ENCODE measurements around the gene ECSIT. TPM values are rescaled to one million over a fixed set of nuclear protein-coding genes. Genes with fewer than 3 reads are reported as not detected.

The ECSIT gene
- total RNA-seq, 2 experiments from 2014 or later, result 34.7 to 37.1 TPM

Small RNAs within 50 kb of the gene (microRNA-seq; reads per million reads assigned to microRNA genes)
- not detected for gene MIR7974

Other genes with a start within 250 kb of the ECSIT start
- not detected for gene TSPAN16, start 233.0 kb downstream of the ECSIT start, total RNA-seq
- gene RAB3D, start 189.5 kb downstream of the ECSIT start, total RNA-seq, result 10 to 100 TPM; 10.1 to 11.8 TPM
- 10 to 100 TPM; 29.4 to 35.2 TPM for gene TMEM205, start 182.9 kb downstream of the ECSIT start, total RNA-seq
- 10 to 100 TPM; 36.2 to 40.7 TPM for gene CCDC159, start 182.6 kb downstream of the ECSIT start, total RNA-seq
- gene PLPPR2, start 173.7 kb downstream of the ECSIT start, total RNA-seq, result 1 to 10 TPM; 5.5 to 6.3 TPM
- 1 to 10 TPM; 3.0 to 3.3 TPM for gene SWSAP1, start 154.5 kb downstream of the ECSIT start, total RNA-seq
- gene EPOR, start 144.8 kb downstream of the ECSIT start, total RNA-seq, result 1 to 10 TPM; 8.3 to 8.8 TPM
- not detected for gene RGL3, start 109.8 kb downstream of the ECSIT start, total RNA-seq
- not detected for gene ODAD3, start 94.0 kb downstream of the ECSIT start, total RNA-seq
- gene PRKCSH, start 93.5 kb downstream of the ECSIT start, total RNA-seq, result 100 to 1,000 TPM; 297 to 310 TPM
- gene ELAVL3, start 48.1 kb downstream of the ECSIT start, total RNA-seq, result not detected
- gene ZNF653, start 23.3 kb downstream of the ECSIT start, total RNA-seq, result 10 to 100 TPM; 21.1 to 21.8 TPM
- gene CNN1, start 9.7 kb upstream of the ECSIT start, total RNA-seq, result not detected
- 10 to 100 TPM; 47.0 to 49.0 TPM for gene ELOF1, start 30.1 kb upstream of the ECSIT start, total RNA-seq
- gene ACP5, start 48.5 kb upstream of the ECSIT start, total RNA-seq, result 10 to 100 TPM; 32.0 to 35.0 TPM
- gene ZNF627, start 68.3 kb upstream of the ECSIT start, total RNA-seq, result 1 to 10 TPM; 9.0 to 9.6 TPM
- 1 to 10 TPM; 6.5 TPM for gene ZNF823, start 209.8 kb upstream of the ECSIT start, total RNA-seq
- 10 to 100 TPM; 15.0 to 15.5 TPM for gene ZNF441, start 237.9 kb upstream of the ECSIT start, total RNA-seq

Data from activated naive CD8-positive, alpha-beta T cell treated with anti-CD3 and anti-CD28 coated beads, Interleukin-2, amount 10 ng/mL, durations not matched to agents 7 days and 5 days (primary cell).